HG03139 (cell line): ENCODE measurements around the gene CFAP73.

Experiments used
- ATAC-seq: cut with Tn5 transposase; IDR thresholded peaks from one replicate; pipeline ENCODE4 v1.9.1; 2021; ENCODE audit not compliant: unreplicated experiment

Gene CFAP73

GRCh38 chr12:113207613-113208040 lies 58.1 kb downstream of the CFAP73 start:
- ATAC-seq = peak; percentile 2

GRCh38 chr12:113208041-113208934 lies 58.8 kb downstream of the CFAP73 start:
- ATAC-seq = peak; percentile 64
